CD4-positive, CD25-positive, alpha-beta regulatory T cell (primary cell): ENCODE measurements around the gene ZNF772. TPM values are rescaled to one million over a fixed set of nuclear protein-coding genes. Genes with fewer than 3 reads are reported as not detected.
A peak's percentile ranks its signal among the peaks of the same experiment; 100 is the strongest.

Experiments used
- ATAC-seq, 2 donors: fragments of 150-1000 bp; cut with Tn5 transposase; one replicate each; pipeline ENCODE4 v1.10.0; 2021; ENCODE audit warnings: low read depth in 2 of 2, moderate number of reproducible peaks in 2 of 2, moderate library complexity in 1 of 2
- DNase-seq, 3 donors: peaks; one replicate each; pipeline versions ENCODE4 v3.0.0 to v3.0.0-alpha.2; 2012 to 2022; ENCODE audit warnings: mixed read lengths in 1 of 3
- H3K27ac ChIP-seq: one replicate; pipeline ENCODE4 v1.7.0; 2013; ENCODE audit warnings: mild to moderate bottlenecking, low read length; ENCODE audit not compliant: insufficient read depth, poor library complexity, severe bottlenecking
- H3K27me3 ChIP-seq: one replicate; pipeline ENCODE4 v1.7.0; 2013; ENCODE audit warnings: low read length; ENCODE audit not compliant: control insufficient read depth, insufficient read depth
- H3K36me3 ChIP-seq: one replicate; pipeline ENCODE4 v1.7.0; 2013; ENCODE audit warnings: mild to moderate bottlenecking, low read length, moderate library complexity; ENCODE audit not compliant: control insufficient read depth, insufficient read depth
- H3K4me1 ChIP-seq: 2 replicates; pipeline ENCODE4 v1.7.0; 2013; ENCODE audit warnings: mild to moderate bottlenecking, low read length; ENCODE audit not compliant: insufficient read depth, control insufficient read depth, poor library complexity, severe bottlenecking
- H3K4me3 ChIP-seq: one replicate; pipeline ENCODE4 v1.7.0; 2013; ENCODE audit warnings: low read depth, mild to moderate bottlenecking, low read length, moderate library complexity
- H3K9me3 ChIP-seq, 2 experiments: 1 replicate in 1 of 2; 2 replicates in 1 of 2; pipeline ENCODE4 v1.7.0; 2013; ENCODE audit warnings: low read length in 2 of 2, mild to moderate bottlenecking in 1 of 2, moderate library complexity in 1 of 2; ENCODE audit not compliant: control insufficient read depth in 2 of 2
- H3K27ac Mint-ChIP-seq, 3 donors: one replicate each; pipeline ENCODE4 v1.8.0; 2020 to 2022; ENCODE audit warnings: mild to moderate bottlenecking in 3 of 3, mixed read lengths in 3 of 3, moderate library complexity in 2 of 3
- H3K27me3 Mint-ChIP-seq: one replicate; pipeline ENCODE4 v1.8.0; 2022; ENCODE audit warnings: mild to moderate bottlenecking, mixed read lengths
- H3K36me3 Mint-ChIP-seq: one replicate; pipeline ENCODE4 v1.8.0; 2020; ENCODE audit warnings: mixed read lengths
- H3K4me1 Mint-ChIP-seq, 4 donors: one replicate each; pipeline ENCODE4 v1.8.0; 2020 to 2022; ENCODE audit warnings: mixed read lengths in 4 of 4, mild to moderate bottlenecking in 1 of 4
- H3K4me3 Mint-ChIP-seq, 4 donors: one replicate each; pipeline ENCODE4 v1.8.0; 2020 to 2022; ENCODE audit warnings: mild to moderate bottlenecking in 4 of 4, mixed read lengths in 4 of 4, moderate library complexity in 3 of 4
- H3K9me3 Mint-ChIP-seq, 7 donors: one replicate each; pipeline ENCODE4 v1.8.0; 2020 to 2022; ENCODE audit warnings: mixed read lengths in 7 of 7, mild to moderate bottlenecking in 3 of 7, moderate library complexity in 2 of 7
- polyA plus RNA-seq, 4 donors: library from polyadenylated mRNA; unstranded; fragments of 300-500 nt; fragmentation: Illumina TruSeq; gene quantifications; one replicate each; pipeline ENCODE4 v1.2.3, GENCODE V29; 2021
- total RNA-seq: library from RNA; stranded (reverse); gene quantifications from one replicate; pipeline ENCODE4 v1.2.3, GENCODE V29; 2022

Gene ZNF772
- total and polyA plus RNA-seq, 5 donors from 2014 or later, result 0.09 to 4.2 (median 3.4) TPM

DNA sequence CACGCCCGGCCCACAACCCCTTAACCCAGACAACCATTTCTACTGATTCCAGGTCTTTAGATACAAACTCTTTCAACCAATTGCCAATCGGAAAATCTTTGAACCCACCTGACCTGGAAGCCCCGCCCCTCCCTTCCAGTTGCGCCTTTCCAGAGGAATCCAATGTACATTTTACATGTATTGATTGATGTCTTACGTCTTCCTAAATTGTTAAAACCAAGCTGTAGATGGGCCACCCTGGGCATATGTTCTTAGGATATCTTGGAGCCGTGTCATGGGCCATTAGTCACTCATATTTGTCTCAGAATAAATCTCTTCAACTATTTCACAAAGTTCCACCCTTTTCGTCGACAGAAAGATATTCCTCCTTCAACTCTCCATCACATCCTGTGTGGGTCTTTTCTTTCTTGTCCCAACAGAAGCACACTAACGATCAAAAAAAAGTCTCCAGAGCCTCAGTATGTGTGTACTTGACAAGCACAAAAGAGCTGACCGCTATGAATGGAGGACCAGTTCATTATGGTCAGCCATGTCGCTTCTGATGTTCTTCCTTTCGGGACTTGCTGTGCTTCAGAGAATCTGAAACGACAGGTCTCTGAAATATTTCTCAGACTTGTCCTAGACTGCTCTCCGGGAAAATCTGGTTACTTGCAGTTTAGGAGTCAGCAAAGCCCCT, 42.8 kb downstream of the ZNF772 start:
- Histone ChIP-seq H3K4me1 (peaks cover 19% of the 10 kb centered on the region), H3K27me3 (no peaks in the 10 kb centered on the region), H3K36me3 (peaks cover 12% of the 10 kb centered on the region), H3K27ac (peak overlapping the region; percentile 75), H3K9me3 (peaks cover 0 to 14% of the 10 kb centered on the region in 2 experiments), H3K4me3 (peak overlapping the region; percentile 84)
- H3K9me3 Mint-ChIP-seq, result peaks cover 6 to 23% (median 9%) of the 10 kb centered on the region in 7 donors
- peak overlapping the region; percentile 39 to 97 (median 93) for H3K27ac Mint-ChIP-seq
- peak overlapping the region; percentile 92 to 99 (median 98) for H3K4me3 Mint-ChIP-seq
- DNase-seq (no peak), ATAC-seq (peak in 1 of 2 donors; percentile 0)
- peaks cover 6 to 40% (median 22%) of the 10 kb centered on the region in 4 donors for H3K4me1 Mint-ChIP-seq
- peaks cover 21% of the 10 kb centered on the region for H3K36me3 Mint-ChIP-seq
- H3K27me3 Mint-ChIP-seq, result no peaks in the 10 kb centered on the region

DNA sequence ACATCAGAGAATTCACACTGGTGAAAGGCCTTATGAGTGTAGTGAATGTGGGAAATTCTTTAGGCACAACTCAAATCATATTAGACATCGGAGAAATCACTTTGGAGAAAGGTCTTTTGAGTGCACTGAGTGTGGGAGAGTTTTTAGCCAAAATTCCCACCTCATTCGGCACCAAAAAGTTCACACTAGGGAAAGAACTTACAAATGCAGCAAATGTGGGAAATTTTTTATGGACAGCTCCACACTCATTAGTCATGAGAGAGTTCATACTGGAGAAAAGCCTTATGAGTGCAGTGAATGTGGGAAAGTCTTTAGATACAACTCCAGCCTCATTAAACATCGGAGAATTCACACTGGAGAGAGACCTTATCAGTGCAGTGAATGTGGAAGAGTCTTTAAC, 56.3 kb downstream of the ZNF772 start:
- Mint-ChIP-seq H3K36me3 (peaks cover 45% of the 10 kb centered on the region), H3K27me3 (no peaks in the 10 kb centered on the region), H3K4me3 (no peak overlapping the region), H3K4me1 (peaks cover 0 to 2% (median 1%) of the 10 kb centered on the region in 4 donors), H3K27ac (no peak overlapping the region), H3K9me3 (peaks cover 5 to 81% (median 39%) of the 10 kb centered on the region in 7 donors)
- Histone ChIP-seq H3K4me1 (no peaks in the 10 kb centered on the region), H3K36me3 (peaks cover 48% of the 10 kb centered on the region), H3K27me3 (no peaks in the 10 kb centered on the region), H3K4me3 (no peak overlapping the region), H3K27ac (no peak overlapping the region), H3K9me3 (peaks cover 61 to 96% of the 10 kb centered on the region in 2 experiments)
- DNase-seq, result no peak
- no peak for ATAC-seq

GRCh38 chr19:57419439-57419838, 57.9 kb downstream of the ZNF772 start:
- H3K27ac Mint-ChIP-seq, result no peak overlapping the region
- no peak overlapping the region for H3K4me3 Mint-ChIP-seq
- H3K27me3 ChIP-seq, result no peaks in the 10 kb centered on the region
- peaks cover 71 to 93% of the 10 kb centered on the region in 2 experiments for H3K9me3 ChIP-seq
- DNase-seq (no peak), ATAC-seq (no peak)
- H3K27me3 Mint-ChIP-seq, result no peaks in the 10 kb centered on the region
- H3K4me1 ChIP-seq, result no peaks in the 10 kb centered on the region
- H3K36me3 Mint-ChIP-seq, result peaks cover 61% of the 10 kb centered on the region
- H3K9me3 Mint-ChIP-seq, result peaks cover 5 to 86% (median 43%) of the 10 kb centered on the region in 7 donors
- peaks cover 61% of the 10 kb centered on the region for H3K36me3 ChIP-seq
- H3K27ac ChIP-seq, result no peak overlapping the region
- peaks cover 0 to 9% (median 7%) of the 10 kb centered on the region in 4 donors for H3K4me1 Mint-ChIP-seq
- no peak overlapping the region for H3K4me3 ChIP-seq

Other genes with a start within 250 kb of the ZNF772 start
- 0.69 TPM for gene AURKC, start 246.5 kb downstream of the ZNF772 start, total RNA-seq
- under 1 TPM in 1 of 4 donors, not detected in 3; 0.22 TPM for gene AURKC, start 246.5 kb downstream of the ZNF772 start, polyA plus RNA-seq
- gene ZNF805, start 236.9 kb downstream of the ZNF772 start, total RNA-seq, result 30.7 TPM
- gene ZNF805, start 236.9 kb downstream of the ZNF772 start, polyA plus RNA-seq, result 1 to 10 TPM; 1.9 to 6.6 (median 4.0) TPM
- gene ZNF460, start 197.1 kb downstream of the ZNF772 start, total RNA-seq, result 68.5 TPM
- 1 to 10 TPM; 3.0 to 9.5 (median 5.3) TPM for gene ZNF460, start 197.1 kb downstream of the ZNF772 start, polyA plus RNA-seq
- gene ZNF543, start 157.1 kb downstream of the ZNF772 start, total RNA-seq, result 4.5 TPM
- gene ZNF543, start 157.1 kb downstream of the ZNF772 start, polyA plus RNA-seq, result 1 to 10 TPM; 2.6 to 6.6 (median 4.5) TPM
- gene ZNF304, start 126.3 kb downstream of the ZNF772 start, total RNA-seq, result 6.8 TPM
- gene ZNF304, start 126.3 kb downstream of the ZNF772 start, polyA plus RNA-seq, result 1 to 10 TPM; 1.9 to 4.4 (median 2.8) TPM
- gene TRAPPC2B, start 114.0 kb downstream of the ZNF772 start, total RNA-seq, result 11.4 TPM
- 10 to 100 TPM; 23.0 to 28.6 (median 25.3) TPM for gene TRAPPC2B, start 114.0 kb downstream of the ZNF772 start, polyA plus RNA-seq
- gene ZNF547, start 114.0 kb downstream of the ZNF772 start, total RNA-seq, result 2.1 TPM
- 1 to 10 TPM in 2 of 4 donors, under 1 TPM in 1, not detected in 1; 0.77 to 1.9 (median 1.5) TPM for gene ZNF547, start 114.0 kb downstream of the ZNF772 start, polyA plus RNA-seq
- gene ZNF548, start 87.7 kb downstream of the ZNF772 start, total RNA-seq, result 75.9 TPM
- 10 to 100 TPM; 14.6 to 21.7 (median 17.7) TPM for gene ZNF548, start 87.7 kb downstream of the ZNF772 start, polyA plus RNA-seq
- gene ZNF17, start 66.4 kb downstream of the ZNF772 start, total RNA-seq, result 5.6 TPM
- gene ZNF17, start 66.4 kb downstream of the ZNF772 start, polyA plus RNA-seq, result 1 to 10 TPM; 2.9 to 9.7 (median 5.3) TPM
- 5.1 TPM for gene ZNF749, start 42.2 kb downstream of the ZNF772 start, total RNA-seq
- gene ZNF749, start 42.2 kb downstream of the ZNF772 start, polyA plus RNA-seq, result 10 to 100 TPM in 1 of 4 donors, 1 to 10 TPM in 3; 6.2 to 10.9 (median 8.2) TPM
- gene VN1R1, start 20.4 kb downstream of the ZNF772 start, total RNA-seq, result 0.15 TPM
- gene VN1R1, start 20.4 kb downstream of the ZNF772 start, polyA plus RNA-seq, result under 1 TPM in 1 of 4 donors, not detected in 3; 0.10 TPM
- gene ZNF419, start 10.2 kb upstream of the ZNF772 start, total RNA-seq, result 8.9 TPM
- gene ZNF419, start 10.2 kb upstream of the ZNF772 start, polyA plus RNA-seq, result 10 to 100 TPM in 1 of 4 donors, 1 to 10 TPM in 3; 5.9 to 11.0 (median 8.3) TPM
- 7.2 TPM for gene ZNF773, start 22.4 kb upstream of the ZNF772 start, total RNA-seq
- gene ZNF773, start 22.4 kb upstream of the ZNF772 start, polyA plus RNA-seq, result 10 to 100 TPM in 3 of 4 donors, 1 to 10 TPM in 1; 7.0 to 11.3 (median 10.6) TPM
- gene ZNF549, start 49.8 kb upstream of the ZNF772 start, total RNA-seq, result 5.2 TPM
- 1 to 10 TPM; 4.3 to 9.2 (median 7.7) TPM for gene ZNF549, start 49.8 kb upstream of the ZNF772 start, polyA plus RNA-seq
- 10.2 TPM for gene ZNF550, start 82.3 kb upstream of the ZNF772 start, total RNA-seq
- 10 to 100 TPM in 2 of 4 donors, 1 to 10 TPM in 2; 5.8 to 18.7 (median 9.4) TPM for gene ZNF550, start 82.3 kb upstream of the ZNF772 start, polyA plus RNA-seq
- gene ZNF416, start 101.3 kb upstream of the ZNF772 start, total RNA-seq, result 4.4 TPM
- 1 to 10 TPM; 4.1 to 9.5 (median 6.1) TPM for gene ZNF416, start 101.3 kb upstream of the ZNF772 start, polyA plus RNA-seq
- 3.4 TPM for gene ZIK1, start 106.6 kb upstream of the ZNF772 start, total RNA-seq
- 10 to 100 TPM in 1 of 4 donors, 1 to 10 TPM in 3; 5.6 to 10.2 (median 8.2) TPM for gene ZIK1, start 106.6 kb upstream of the ZNF772 start, polyA plus RNA-seq
- 1.5 TPM for gene ZNF530, start 122.3 kb upstream of the ZNF772 start, total RNA-seq
- gene ZNF530, start 122.3 kb upstream of the ZNF772 start, polyA plus RNA-seq, result 1 to 10 TPM; 4.8 to 7.8 (median 7.4) TPM
- 17.4 TPM for gene ZNF134, start 136.7 kb upstream of the ZNF772 start, total RNA-seq
- gene ZNF134, start 136.7 kb upstream of the ZNF772 start, polyA plus RNA-seq, result 10 to 100 TPM in 3 of 4 donors, 1 to 10 TPM in 1; 9.8 to 14.2 (median 11.8) TPM
- gene ZNF211, start 155.6 kb upstream of the ZNF772 start, total RNA-seq, result 23.9 TPM
- 10 to 100 TPM; 19.4 to 22.8 (median 22.1) TPM for gene ZNF211, start 155.6 kb upstream of the ZNF772 start, polyA plus RNA-seq
- gene ZSCAN4, start 191.4 kb upstream of the ZNF772 start, total RNA-seq, result not detected
- not detected for gene ZSCAN4, start 191.4 kb upstream of the ZNF772 start, polyA plus RNA-seq
- 9.6 TPM for gene ZNF551, start 204.4 kb upstream of the ZNF772 start, total RNA-seq
- 1 to 10 TPM; 5.3 to 8.6 (median 7.3) TPM for gene ZNF551, start 204.4 kb upstream of the ZNF772 start, polyA plus RNA-seq
- gene ZNF154, start 231.6 kb upstream of the ZNF772 start, total RNA-seq, result 3.7 TPM
- 1 to 10 TPM in 1 of 4 donors, under 1 TPM in 2, not detected in 1; 0.25 to 1.9 (median 0.57) TPM for gene ZNF154, start 231.6 kb upstream of the ZNF772 start, polyA plus RNA-seq